Right forelimb (tissue), 1 donor: Measurements from ENCODE around the gene PHLDB3.

Experiments used
- DNase-seq: peaks from one replicate; pipeline ENCODE4 v3.0.0-alpha.2; 2018

Gene PHLDB3

DNA sequence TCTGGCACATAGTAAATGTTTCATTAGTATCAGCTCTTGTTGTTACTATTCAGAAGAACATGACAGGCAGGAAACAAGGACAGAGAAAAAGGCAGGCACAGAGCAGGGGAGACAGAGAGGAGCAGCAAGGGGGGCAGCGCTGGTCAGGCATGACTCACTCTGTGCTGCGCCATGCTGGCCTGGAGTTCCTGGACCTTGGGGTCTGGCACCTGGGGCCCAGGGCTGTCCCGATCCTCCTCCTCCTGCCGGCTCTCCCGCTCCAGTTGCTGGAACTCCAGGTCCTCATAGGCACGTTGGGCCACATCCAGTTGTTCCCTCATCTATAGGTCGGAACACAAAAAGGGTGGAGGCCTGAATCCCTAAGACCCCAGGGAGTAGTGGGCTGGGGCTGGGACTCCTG is 7.6 kb downstream of the PHLDB3 start:
- DNase-seq = no peak

DNA sequence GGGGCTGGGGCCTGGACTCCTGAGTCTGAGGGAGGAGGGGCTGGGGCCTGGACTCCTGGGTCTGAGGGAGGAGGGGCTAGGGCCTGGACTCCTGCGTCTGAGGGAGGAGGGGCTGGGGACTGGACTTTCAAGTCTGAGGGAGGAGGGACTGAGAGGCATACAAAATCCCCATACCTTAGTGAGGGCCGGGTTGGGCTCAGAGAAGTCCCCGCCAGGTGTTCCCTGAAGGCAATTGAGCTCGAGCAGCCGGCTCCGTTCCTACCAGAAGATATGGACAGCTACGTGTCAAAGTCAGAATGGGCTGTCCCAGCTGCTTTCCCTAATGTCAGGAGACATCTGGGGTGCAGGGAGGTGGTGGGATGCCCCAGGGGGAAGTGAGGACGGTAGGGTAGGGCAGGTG is 9.5 kb downstream of the PHLDB3 start:
- DNase-seq = no peak

DNA sequence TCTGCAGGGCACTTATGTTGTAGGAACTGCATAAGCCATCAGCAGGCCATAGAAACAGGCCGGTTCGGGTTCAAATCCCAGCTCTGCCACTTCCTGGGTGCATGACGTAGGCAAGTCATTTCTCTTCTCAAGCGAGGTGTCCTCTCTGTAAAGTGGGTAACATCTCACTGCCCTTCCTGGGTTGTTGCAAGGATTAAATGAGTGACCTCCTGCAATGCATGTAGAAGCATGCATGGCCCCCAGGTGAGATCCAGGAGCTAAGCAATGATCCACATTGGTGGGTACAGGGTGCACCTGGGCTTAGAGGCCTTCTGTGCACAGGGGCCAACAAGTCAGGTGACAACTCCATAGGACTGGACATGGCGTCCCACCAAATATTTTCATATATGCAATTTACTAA is 13.8 kb downstream of the PHLDB3 start:
- no peak for DNase-seq

DNA sequence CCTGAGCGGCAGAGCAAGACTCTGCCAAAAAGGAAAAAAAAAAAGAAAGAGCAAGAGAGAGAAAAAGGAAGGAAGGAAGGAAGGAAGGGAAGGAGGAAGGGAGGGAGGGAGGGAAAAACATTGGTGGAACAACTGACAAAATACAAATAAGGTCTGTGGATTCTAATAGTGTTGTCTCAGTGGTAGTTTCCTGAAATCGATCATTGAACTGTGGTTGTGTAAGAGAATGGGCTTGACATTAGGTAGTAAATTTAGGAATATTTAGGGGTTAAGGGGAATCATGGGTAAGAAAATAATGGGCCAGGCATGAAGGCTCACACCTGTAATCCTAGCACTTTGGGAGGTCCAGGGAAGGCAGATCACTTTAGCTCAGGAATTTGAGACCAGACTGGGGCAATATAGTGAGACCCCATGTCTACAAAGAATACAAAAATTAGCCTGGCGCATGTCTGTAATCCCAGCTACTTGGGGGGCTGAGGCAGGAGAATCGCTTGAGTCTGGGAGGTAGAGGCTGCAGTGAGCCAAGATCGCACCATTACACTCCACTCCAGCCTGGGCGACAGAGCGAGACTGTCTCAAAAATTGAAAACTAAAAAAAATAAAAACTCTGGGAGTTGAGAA is 14.5 kb downstream of the PHLDB3 start:
- DNase-seq = no peak

DNA sequence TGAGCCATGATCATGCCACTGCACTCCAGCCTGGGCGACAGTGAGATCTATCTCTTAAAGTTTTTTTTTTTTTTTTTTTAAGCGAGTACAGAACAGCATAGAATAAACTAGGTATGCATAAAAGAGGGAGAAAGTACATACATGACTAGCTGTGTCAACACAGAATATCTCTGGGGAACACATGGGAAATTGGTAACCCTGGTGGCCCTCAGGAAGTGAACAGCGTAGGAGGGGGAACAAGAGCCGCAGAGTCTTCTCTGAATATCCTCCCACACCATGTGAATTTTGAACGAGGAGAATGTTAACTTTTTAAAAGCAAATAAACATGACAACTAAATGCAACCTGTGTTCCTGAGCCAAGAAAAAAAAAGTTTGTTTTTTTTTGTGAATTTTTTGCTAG is 15.2 kb downstream of the PHLDB3 start:
- no peak for DNase-seq

DNA sequence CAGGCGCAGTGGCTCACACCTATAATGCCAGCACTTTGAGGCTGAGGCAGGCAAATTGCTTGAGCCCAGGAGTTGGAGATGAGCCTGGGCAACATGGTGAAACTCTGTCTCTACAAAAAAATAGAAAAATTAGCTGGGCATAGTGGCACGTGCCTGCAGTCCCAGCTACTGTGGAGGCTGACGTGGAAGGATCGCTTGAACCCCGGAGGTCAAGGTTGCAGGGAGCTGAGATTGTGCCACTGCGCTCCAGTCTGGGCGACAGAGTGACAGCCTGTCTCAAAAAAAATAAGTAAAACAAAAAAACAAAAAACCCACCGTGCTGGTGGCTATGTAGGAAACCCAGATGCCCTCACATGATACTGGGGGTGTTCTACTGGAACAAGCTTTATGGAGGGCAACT is 16.4 kb downstream of the PHLDB3 start:
- DNase-seq = no peak

DNA sequence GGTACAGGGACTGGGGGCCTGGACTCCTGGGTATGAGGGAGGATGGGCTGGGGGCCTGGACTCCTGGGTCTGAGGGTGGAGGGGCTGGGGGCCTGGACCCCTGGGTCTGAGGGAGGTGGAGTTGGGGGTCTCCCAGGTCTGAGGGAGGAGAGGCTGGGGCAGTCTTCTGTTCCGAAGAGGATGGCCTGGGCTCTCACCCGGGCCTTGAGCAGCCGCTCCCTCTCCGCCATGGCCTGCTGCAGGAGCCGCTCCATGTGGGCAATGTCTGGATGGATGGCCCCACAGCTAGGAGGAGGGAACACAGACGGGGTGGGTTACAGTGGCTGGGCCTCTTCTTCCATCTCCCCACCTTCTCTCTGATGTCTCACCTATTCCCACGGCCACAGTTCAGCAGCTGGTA is 18.1 kb downstream of the PHLDB3 start:
- no peak for DNase-seq

DNA sequence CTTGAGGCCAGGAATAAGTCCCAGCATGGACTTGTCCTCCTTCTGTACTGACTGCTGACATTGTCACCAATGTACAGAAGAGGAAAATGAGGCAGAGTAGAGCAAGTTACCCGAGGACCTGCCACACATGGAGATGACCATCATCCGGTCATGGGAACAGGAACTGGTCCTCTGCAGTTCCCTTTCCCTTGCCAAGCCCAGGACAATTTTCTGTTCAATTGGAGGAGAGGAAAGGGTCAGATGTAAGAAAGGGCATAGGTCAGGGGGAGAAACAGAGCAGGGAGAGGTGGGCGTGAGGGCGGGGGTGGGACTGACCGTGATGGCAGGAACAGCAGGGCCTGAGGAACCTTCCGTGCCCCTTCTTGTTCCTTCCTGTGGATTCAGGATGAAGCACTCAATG is 18.6 kb downstream of the PHLDB3 start:
- DNase-seq = no peak

DNA sequence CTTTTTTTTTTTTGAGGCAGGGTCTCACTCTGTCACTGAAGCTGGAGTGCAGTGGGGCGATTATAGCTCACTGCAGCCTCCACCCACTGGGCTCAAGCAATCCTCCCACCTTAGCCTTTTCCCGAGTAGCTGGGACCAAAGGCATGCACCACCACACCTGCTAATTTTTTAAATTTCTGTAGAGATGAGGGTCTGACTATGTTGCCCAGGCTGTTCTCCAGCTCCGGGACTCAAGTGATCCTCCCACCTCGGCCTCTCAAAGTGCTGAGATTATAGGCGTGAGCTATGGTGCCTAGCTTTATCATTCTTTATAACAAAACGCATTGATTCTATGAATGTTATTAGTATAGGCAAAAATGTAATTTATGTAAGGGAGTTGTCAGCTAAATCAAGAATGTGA is 21.3 kb downstream of the PHLDB3 start:
- no peak for DNase-seq

DNA sequence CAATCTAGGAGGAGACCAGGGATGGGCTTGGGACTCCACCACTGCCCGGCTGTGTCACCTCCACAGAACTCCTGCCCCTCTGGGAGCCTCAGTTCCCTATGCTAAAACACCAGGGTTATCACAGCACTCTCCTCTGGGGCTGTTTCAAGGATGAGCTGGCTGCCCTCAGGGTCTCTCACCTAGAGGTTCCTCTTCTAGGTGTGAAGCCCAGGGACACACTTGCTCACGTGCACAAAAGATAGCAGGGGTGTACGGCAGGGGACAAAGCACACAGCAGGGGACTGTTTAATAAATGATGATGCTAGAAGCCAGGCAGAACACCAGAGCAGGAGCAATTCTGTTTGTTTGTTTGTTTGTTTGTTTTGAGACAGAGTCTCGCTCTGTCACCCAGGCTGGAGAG is 22.4 kb downstream of the PHLDB3 start:
- no peak for DNase-seq

DNA sequence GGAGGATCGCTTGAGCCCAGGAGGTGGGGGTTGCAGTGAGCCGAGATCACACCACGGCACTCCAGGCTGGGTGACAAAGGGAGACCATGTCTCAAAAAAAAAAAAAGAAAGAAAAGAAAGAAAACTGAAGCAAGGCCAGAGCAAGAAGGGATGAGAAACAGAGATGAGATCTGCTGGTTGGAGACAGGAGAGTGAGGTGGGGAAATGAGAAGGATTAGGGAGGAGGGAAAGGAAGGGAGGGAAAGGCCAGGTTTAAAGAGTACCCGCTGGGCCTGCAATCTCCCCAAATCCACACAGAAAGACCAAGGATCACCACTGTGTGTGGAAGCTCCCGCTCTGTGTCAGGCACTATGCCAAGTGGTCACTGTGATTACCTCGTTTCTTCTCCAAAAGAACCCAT is 22.8 kb downstream of the PHLDB3 start:
- DNase-seq = no peak

DNA sequence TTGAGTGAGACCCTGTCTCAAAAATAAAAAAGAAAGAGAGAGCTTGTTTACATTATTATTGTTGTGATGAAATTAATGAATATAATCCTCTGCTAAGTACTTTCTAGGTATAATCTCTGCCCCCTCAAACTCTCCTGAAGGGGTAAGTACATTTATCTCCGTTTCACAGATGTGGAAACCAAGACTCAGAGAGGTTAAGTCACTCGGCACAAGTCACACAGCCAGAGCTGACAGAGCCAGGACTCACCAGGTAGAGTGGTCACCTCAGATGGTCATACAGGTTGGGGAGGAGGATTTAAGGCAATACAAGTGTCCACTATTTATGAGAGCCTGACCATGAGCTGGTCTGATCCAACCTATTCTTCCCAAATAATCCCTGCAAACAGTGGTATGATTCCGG is 24.0 kb downstream of the PHLDB3 start:
- no peak for DNase-seq

DNA sequence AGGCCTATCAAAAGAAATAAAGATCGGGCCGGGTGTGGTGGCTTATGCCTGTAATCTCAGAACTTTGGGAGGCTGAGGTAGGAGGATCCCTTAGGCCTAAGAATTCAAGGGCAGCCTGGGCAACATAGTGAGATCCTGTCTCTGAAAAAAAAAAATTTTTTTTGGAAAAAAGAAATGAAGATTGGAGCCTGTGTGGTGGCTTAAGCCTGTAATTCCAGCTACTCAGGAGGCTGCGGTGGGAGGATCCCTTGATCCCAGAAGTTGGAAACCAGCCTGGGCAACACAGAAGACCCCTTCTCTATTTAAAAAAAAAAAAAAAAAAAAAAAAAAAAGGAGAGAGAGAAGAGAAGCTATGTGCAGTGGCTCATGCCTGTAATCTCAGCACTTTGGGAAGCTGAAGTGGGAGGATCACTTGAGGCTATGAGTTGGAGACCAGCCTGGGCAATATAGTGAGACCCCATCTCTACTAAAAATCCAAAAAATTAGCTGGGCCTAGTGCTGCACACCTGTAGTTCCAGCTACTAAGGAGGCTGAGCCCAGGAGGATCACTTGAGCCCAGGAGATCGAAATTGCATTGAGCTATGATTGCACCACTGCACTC is 24.5 kb downstream of the PHLDB3 start:
- DNase-seq = no peak

DNA sequence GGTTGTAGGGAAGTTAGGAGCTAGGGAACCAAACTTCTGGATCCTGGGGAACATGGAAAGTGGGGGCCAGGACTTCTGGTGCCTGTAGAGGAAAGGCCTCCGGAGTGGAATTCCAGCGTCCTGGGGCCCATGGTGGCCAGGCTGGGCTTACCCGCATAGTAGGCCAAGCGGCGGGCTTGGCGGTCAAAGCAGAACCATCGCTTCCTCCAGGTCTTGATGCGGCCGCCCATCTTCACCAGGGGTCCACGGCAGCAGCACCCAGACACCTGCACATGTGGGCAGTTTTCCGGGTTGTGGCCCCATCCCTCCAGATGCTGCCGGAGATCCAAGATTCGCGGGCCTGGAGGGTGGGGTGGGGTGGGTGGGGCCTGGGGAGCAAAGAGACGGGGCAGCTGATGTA is 25.3 kb downstream of the PHLDB3 start:
- no peak for DNase-seq

DNA sequence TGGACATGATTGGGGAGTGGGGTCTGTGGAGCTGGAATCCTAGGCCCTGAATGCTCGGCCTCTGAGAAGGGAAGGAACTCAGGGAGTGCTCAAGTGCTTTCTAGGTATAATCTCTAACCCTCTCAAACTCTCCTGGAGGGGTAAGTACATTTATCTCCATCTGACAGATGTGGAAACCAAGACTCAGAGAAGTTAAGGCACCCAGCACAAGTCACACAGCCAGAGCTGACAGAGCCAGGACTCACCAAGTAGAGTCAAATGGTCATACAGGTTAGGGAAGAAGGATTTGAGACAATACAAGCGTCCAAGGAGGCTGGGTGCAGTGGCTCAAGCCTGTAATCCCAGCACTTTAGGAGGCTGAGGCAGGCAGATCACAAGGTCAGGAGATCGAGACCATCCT is 26.2 kb downstream of the PHLDB3 start:
- no peak for DNase-seq

DNA sequence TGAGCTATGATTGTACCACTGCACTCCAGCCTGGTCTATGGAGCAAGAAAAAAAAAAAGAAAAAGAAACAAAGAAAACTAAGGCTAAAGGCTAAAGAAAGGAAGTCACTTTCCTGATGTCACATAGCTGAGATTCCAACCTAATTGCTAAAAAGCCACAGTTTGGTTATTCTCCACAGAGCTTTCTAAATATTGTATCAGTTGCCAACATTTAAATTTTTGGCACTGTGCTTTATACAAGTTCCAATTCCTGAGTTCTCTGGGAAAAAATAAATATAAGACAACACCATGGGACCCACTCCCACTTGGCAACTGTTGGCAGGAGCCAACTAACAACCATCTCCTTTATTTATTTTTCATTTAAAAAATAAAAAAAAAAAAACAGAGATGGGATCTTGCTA is 27.9 kb downstream of the PHLDB3 start:
- DNase-seq = no peak

DNA sequence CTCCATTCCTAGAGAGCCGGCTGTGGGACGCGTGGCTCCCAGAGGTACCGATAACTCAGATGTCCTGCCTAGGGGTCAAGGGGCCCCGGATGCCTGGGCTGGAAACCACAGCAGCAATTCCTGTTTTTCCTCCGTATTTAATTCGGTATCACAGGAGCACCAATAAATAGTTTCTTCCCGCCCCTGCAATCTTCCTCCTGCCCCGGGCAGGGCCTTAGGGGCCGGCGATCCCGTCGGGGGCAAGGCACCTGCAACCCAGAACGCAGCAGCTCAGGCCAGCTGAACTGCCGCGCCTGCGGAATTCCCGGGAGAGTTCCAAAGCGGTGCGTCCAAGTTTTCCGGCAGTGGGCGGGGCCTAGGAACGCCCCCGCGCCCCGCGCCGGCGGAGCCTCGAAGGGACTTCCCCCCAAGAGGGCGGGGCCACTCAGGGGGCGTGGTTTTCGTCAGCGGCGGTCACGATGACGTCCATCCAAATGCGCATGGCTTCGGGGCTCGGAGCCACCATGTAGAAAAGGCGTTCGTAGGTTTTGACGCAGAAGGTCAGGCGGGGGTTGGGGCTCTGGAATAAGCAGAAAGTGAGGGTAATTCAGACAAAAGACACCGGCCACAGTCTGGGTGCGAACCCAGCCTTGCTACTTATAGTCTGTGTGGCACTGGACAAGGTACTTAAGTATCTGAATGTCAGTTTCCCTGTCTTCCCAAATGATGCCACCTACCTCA is 29.4 kb downstream of the PHLDB3 start:
- peak; percentile 94 for DNase-seq

DNA sequence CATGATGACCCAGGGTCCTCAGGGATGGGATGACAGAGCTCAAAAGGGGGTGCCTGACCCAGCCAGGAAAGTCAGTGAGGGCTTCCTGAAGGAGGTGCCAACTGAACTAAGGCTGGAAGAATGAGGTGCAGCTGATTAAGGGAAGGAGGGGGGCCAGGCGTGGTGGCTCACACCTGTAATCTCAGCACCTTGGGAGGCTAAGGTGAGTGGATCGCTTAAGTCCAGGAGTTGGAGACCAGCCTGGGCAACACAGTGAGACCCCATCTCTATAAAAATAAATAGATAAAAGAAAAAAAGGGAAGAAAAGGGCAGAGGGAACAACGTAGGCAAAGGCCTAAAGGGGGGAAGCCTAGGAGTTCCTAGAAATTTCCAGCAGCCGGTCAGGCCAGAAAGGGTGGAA is 30.1 kb downstream of the PHLDB3 start:
- no peak for DNase-seq

DNA sequence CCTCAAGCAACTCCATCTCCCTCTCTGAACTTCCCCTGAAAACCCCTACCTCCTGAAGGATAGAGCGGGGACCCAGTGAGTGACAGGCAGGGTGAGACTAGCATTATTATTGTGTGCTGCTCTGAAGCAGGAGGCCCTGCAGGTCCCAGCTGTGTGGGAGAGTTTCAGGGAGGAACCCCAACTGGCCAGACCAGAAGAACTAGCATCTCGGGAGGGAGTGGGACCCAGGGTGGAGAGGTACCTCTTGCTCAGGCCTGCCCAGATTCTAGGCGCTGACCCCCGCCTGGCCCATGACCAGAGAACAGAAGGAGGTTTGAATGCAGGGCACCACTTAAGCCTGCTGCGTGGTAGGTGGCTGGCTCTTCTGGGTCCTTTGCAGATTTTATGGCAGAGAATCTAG is 33.5 kb downstream of the PHLDB3 start:
- DNase-seq = no peak

DNA sequence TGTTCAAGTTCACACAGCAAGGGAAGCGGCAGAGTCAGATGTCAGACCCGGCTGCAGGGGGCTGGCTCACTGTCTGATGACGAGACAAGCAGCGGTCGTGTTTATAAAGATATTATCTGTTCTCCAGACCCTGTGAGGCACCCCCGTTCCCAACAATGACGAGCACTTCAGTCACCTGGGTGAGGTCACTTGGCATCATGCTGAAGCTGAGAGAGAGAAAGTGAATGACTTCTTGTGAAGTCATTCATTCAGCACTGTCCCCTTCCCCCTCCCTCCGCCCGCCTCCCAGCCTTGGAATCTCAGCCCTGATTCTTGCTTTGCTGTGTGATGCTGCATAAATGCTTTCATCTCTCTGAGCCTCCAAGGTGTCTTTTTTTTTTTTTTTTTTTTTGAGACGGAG is 34.3 kb downstream of the PHLDB3 start:
- DNase-seq = no peak

DNA sequence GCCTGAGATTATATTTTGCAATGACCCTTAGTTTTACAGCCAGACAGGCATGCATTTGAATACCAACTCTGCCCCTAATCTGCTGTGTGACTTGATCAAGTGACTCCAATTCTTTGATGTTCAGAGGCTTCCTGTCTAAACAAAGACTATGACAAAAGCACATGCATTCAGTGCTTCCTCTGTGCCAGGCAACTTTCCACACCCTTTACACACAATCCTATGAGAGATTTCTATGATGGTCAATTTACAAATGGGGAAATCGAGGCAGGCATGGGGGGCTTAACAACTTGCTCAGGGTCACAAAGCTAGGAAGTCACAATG is 35.4 kb downstream of the PHLDB3 start:
- no peak for DNase-seq

DNA sequence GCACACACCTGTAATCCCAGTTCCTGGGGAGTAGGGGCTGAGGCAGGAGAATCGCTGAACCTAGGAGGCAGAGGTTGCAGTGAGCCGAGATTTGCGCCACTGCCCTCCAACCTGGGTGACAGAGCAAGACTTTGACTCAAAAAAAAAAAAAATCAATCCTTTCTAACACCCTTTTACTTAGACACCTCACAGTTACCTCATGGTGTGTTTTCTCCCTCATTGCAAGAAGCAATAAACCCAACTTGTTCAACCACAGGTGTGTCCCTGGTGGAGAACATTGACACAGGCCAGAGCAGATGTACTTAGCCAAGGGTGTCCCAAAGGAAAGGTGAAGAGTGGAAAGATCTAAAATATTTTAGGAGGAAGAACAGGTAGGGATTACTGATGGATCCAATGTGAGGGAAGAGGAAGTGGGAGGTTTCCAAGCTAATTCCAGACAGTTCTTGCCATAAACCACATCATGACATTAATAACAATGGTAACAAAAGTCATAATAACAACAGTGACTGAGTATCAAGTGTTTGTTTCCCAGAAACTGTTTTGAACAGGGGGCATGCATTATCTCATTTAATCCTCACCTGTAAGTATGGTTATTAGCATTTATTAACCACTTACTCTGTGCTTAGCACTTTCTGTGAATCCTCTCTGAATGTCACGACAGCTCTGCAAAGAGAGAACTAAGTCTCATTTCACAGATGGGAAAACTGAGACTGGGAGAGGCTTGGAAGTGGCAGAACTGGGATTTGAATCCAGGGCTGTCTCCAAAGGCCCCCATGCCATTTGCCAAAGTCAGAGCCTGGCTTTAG is 36.0 kb downstream of the PHLDB3 start:
- no peak for DNase-seq

DNA sequence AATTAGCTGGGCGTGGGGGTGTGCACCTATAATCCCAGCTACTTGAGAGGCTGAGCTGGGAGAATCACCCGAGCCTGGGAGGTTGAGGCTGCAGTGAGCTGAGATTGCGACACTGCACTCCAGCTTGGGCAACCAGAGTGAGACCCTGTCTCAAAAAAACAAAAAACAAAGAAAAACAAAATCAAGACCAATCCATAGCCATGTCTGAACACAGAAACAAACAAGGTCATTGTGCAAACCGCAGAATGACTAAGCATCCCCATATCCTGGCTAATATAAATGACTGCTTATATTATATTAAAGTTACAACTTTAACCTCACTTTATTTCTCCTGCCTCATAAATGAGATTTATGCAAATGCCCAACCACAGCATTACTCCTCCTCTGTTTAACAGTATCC is 36.8 kb downstream of the PHLDB3 start:
- DNase-seq = no peak

DNA sequence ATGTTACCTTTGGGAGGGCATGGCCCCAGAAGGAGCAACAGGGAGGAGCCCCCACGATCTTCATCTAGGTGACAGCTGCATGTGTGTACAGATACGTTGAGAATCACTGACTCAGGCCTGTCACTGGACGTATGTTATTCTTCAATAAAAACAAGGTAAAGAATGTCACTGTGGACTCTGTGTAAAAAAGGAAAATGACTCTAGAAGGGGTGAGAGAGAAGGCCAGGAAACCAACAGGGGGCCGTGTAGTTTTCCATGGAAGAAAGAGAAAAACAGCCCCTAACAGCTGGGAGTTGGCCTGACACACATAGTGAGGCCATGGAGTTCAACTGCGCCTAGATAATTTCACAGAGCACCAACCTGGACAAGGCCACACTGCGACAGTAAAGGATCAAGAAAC is 37.3 kb downstream of the PHLDB3 start:
- no peak for DNase-seq
